Left renal pelvis (tissue), 4 donors: ENCODE results near the gene RAB11FIP3. TPM values are rescaled to one million over a fixed set of nuclear protein-coding genes. Genes with fewer than 3 reads are reported as not detected.
"Not testable (repeated sequence)": the region's sequence is repeated elsewhere in the genome, so short reads cannot be mapped to it uniquely, and the experiment has no call there.

Experiments
- DNase-seq, 4 donors: peaks; one replicate each; pipeline ENCODE4 v3.0.0-alpha.2; 2013; ENCODE audit warnings: low read depth in 4 of 4, low spot score in 3 of 4
- polyA plus RNA-seq, 4 donors: library from polyadenylated mRNA; unstranded; fragments of 120-200 nt; gene quantifications; one replicate each; pipeline ENCODE4 v1.2.1, GENCODE V29; 2013; ENCODE audit not compliant: insufficient read length in 4 of 4

Gene RAB11FIP3
- polyA plus RNA-seq, 4 donors = 44.2 to 144 (median 76.4) TPM

- DNase-seq = no peak
Observed at GRCh38 chr16:460787-461186, 35.3 kb downstream of the RAB11FIP3 start.

DNA sequence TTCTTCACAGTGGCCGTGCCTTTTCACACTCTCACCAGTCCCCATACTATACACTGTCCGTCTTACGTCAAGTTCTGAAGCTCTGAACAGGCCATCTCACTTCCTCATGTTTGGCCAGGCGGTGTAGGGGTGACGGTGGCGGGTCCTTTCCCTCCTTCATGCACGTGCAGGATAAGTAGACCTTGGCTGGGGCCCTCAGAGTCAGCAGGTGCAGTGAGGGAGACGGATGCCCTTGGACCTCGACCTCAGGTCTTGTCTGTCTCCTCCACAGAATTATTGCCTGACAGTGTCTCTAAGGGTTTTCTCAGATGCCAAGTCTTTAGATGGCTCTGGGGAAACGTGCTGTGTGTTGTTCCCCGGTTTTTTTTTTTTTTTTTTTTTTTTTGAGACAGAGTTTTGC, 37.6 kb downstream of the RAB11FIP3 start:
- no peak for DNase-seq

- DNase-seq = no peak
Observed at GRCh38 chr16:466651-467050, 41.2 kb downstream of the RAB11FIP3 start.

DNA sequence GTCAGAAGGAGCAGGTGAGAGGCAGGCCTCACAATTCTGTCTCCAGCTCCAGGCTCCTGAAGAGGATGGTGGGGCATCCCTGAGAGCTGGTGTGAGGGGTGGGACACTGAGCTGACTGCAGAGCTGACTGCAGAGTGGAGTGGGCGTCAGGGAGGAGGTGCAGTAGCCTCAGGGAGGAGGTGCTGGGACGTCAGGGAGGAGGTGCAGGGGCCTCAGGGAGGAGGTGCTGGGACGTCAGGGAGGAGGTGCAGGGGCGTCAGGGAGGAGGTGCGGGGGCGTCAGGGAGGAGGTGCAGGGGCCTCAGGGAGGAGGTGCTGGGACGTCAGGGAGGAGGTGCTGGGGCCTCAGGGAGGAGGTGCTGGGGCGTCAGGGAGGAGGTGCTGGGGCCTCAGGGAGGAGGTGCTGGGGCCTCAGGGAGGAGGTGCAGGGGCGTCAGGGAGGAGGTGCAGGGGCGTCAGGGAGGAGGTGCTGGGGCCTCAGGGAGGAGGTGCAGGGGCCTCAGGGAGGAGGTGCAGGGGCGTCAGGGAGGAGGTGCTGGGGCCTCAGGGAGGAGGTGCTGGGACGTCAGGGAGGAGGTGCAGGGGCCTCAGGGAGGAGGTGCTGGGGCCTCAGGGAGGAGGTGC, 41.9 kb downstream of the RAB11FIP3 start:
- not testable (repeated sequence) for DNase-seq

DNA sequence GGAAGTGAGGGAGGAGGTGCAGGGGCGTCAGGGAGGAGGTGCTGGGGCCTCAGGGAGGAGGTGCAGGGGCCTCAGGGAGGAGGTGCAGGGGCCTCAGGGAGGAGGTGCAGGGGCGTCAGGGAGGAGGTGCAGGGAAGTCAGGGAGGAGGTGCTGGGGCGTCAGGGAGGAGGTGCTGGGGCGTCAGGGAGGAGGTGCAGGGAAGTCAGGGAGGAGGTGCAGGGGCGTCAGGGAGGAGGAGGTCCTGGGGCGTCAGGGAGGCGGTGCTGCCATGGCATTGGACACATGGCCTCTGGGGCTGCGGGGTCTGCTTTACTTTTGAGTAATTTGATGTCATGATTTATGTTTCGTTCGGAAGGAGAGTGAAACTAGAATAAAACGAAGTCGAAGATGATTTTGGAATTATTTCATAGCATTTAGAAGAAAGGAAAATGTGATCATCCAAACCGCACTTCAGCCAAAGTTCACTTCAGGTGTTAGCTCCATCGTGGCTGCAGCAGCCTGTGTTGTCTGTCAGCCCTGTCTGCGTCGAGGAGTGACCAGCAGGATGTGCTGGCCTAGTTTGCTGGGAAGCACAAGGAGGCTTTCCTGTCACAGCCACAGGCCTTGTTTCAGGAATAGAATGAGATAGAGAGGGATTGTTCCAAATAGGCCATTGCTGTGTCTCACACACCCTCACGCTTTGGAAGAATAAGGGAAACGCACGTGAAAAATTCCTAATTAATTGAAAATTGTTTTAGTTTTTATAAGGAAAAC, 42.8 kb downstream of the RAB11FIP3 start:
- no peak for DNase-seq

DNA sequence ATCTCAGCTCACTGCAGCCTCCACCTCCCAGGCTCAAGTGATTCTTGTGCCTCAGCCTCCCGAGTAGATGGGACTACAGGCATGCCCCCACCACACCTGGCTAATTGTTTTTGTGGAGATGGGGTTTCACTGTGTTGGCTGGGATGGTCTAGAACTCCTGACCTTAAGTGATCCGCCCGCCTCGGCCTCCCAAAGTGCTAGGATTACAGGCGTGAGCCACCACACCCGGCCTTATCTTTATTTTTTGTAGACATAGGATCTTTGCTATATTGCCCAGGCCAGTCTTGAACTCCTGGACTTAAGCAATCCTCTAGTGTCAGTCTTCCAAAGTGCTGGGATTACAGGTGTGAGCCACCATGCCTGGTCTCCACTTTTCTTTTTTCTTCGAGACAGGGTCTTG, 44.0 kb downstream of the RAB11FIP3 start:
- not testable (repeated sequence) for DNase-seq

DNA sequence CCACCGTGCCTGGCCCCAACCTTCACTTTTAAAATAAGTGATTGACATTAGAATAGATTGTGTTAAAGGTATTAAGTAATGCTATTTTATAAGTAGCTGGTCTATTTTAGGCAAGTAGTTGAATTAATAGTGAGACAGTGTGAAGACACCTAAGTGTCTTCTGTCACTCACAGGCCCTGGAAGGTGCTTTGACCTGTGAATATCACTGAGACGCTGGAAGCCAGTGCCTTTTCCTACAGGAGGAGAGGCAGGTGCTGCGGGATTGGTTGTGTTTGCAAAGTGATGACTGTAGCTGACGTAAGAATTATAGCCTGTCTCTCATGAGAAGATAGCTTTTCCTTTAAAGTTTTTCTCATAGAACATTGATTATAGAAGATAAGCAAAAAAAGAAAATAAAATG, 45.0 kb downstream of the RAB11FIP3 start:
- no peak for DNase-seq

DNA sequence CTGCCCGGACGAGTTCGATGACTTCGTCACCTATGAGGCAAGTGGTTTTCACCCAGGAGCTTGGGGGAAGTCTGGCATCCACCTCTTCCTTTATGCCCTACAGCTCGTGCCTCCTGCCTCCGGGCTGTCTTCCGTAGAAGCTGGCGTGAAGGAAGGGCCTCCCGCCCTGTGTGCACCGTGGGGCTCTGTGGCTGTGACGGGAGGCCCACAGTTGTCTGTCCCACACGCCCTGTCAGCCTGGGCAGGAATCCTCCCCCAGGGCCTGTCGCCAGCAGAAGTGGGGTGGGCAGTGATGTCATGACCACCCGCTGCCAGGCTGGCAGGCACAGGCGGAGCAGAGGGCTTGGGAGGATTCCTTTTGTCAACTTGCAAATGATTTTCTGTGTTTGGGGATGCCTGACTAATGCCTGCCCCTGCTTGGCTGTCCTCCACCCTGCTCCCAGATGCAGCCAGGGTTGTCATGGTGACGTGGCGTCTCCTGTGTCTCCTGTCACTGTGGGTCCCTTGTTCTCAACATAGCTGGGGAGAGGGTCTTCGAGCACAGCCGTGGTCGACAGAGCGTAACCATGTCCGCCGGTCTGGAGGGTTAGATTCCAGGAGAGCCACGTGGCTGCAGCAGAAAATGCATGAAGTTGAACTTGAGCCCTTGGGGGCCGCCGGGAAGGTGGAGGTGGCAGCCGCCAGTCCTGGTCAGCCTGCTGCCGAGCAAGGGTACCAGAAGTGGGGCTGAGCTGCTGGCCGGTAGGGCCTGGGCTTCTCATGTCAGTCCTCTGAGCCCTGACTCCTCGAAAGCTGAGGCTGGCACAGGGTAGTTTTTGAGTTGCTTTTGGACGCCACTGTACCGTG, 46.1 kb downstream of the RAB11FIP3 start:
- no peak for DNase-seq

DNA sequence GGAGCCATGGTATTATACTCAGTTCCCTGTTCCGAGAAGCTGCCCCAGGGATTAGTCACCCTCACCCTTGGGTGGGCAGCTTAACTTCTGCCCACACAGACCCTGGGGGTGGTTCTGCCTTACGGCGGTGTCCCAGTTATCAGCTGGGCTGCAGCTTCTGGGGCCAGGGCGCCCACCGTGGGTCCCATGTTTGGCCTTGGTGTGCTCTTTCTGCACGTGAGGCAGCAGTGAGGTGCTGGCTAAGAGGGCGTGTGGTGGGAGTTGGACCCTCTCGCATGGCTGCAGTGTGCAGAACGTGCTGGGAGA, 46.7 kb downstream of the RAB11FIP3 start:
- no peak for DNase-seq

DNA sequence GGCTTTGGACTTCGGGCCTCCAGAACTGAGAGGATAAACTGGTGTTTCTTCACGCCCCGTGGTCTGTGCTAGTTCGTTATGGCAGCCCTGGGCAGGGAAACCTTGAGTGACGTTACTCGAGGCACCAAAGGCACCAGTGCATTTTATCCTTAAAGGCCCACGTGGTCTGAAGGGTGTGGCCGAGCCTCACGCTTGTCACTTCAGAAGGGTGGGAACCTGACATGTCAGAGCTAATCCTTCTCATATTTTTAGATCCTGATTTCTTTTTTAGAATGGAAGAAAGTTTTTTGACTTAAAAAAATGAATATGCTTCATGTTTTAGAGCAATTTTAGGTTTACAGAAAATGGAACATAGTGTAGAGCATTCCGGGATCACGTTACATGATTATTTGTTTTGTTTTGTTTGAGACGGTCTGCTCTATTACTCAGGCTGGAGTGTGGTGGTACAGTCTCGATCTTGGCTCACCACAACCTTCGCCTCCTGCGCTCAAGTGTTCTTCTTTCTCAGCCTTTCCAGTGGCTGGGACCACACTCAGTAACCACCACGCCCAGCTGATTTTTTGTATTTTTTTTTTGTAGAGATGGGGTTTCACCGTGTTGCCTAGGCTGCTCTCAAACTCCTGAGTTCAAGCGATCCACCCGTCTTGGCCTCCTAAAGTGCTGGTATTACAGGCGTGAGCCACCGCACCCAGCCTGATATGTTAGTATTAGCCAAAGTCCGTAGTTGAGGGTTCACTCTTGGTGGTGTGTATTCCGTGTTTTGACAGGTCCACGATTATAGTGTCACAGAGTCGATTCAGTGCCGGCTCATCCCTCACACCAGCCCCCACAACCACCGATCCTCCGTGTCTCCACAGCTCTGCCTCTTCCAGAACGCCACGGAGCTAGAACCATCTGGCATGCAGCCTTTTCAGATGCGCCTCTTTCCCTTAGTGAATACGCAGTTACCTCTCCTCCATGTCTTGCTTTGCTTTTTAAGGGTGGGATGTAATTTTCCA, 47.9 kb downstream of the RAB11FIP3 start:
- no peak for DNase-seq

- DNase-seq = no peak
Observed at GRCh38 chr16:474420-475122, 49.1 kb downstream of the RAB11FIP3 start.

- DNase-seq = no peak
Observed at GRCh38 chr16:476039-476438, 50.6 kb downstream of the RAB11FIP3 start.

DNA sequence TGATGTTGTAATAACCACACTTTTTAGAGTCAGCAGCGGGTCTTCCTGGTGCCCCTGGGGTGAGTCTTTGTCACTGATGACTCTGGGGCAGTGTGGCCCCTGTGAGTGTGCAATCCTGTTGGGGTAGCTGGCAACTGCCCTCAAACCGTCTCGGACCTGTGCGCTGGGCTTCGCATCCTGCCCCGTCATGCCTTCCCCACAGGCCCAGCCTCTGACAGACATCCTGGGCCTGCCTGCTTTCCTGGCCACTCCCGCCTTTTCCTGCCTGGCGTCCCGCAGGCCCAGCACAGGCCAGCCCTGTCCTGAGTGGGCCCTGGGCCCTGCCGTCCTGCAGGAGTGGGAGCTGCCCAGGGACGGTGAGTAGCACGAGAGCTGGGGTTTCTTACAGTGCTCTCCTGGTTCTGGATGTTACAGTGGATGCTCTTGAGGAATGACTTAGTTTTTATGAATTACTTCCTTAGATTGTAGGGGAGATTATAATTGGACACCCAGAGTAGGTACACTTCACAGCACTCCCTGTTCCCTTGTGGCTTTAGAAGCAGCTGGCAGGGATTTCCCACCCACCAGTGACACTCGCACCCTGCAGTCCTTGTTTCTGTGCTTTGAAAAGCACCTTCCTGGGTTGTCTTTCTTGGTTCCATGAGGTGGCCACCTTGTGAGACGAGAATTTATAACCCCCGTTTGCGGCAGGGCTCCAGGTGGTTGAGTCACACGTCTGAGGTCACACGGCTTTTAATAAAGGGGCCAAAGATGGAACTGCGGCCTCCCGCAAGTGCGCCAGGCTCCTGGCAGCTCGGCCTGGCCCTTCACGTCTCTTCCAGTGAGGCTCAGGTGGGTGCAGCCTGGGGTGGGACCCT, 52.1 kb downstream of the RAB11FIP3 start:
- no peak for DNase-seq

DNA sequence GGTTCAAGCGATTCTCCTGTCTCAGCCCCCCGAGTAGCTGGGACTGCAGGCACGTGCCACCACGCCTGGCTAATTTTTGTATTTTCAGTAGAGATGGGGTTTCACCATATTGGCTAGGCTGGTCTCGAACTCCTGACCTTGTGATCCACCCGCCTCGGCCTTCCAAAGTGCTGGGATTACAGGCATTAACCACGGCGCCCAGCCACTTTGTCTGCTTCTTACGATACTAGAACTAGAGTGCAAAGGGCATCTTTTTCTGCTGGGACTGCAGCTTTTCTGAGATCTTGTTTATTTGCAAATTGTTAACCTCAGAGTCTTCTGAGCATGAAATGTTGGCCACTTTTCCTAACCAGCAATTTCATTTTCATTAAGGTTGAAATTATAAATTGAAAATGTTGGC, 52.8 kb downstream of the RAB11FIP3 start:
- not testable (repeated sequence) for DNase-seq

DNA sequence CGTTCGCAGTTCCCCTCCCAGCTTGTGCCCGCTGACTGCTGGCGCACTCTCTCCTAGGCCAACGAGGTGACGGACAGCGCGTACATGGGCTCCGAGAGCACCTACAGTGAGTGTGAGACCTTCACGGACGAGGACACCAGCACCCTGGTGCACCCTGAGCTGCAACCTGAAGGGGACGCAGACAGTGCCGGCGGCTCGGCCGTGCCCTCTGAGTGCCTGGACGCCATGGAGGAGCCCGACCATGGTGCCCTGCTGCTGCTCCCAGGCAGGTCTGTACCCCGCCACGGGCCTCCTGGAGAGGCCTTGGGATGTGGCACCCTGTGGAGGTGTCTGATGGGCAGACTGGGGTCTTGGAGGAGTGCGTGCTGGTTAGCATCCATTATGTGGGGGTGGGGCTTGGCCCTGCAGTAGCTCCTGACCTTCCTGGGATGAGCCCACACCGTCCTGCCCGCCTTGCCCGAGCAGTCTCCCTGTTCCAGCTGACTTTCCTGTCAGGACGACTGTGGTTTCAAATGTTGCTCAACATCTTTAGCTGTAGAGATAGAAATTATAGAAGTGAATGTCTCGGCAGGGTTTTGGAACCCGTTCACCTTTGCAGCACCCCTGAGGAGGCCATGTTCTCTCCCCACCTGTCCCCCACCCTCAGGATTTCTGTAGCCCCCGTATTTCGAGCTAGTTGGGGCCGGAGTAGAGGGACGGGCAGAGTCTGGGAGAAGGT, 57.2 kb downstream of the RAB11FIP3 start:
- DNase-seq = no peak

GRCh38 chr16:483341-484075, 58.1 kb downstream of the RAB11FIP3 start:
- DNase-seq = no peak

GRCh38 chr16:489606-490005, 64.2 kb downstream of the RAB11FIP3 start:
- DNase-seq = no peak

DNA sequence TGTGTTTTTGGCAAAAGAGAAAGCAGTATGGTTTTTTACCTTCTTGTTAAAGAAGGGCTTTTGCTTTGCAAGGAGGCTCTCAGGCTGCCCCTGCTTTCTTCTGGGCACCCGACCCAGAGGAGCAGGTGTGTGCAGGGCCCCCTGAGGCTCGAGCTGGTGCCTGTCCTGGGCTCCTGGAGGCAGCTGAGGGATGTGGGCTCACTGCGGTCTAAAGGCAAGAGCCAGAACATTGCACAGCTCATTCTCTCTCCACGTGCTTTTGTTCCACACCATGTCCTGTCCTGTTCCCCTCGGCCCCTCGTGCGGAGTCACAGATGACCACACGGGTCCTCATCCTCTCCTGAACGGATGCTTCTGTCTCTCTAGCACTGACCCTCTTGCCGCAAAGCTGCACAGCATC, 65.3 kb downstream of the RAB11FIP3 start:
- no peak for DNase-seq
